Gastroesophageal sphincter (tissue), 4 donors: ENCODE data around the gene PLCB1. TPM values are rescaled to one million over a fixed set of nuclear protein-coding genes. Genes with fewer than 3 reads are reported as not detected.

Source experiments
- ATAC-seq: fragments of 150-250 bp; one replicate; pipeline ENCODE4 v1.9.1; 2016; ENCODE audit warnings: mild to moderate bottlenecking, moderate library complexity
- H3K27ac ChIP-seq, 4 donors: fragments of 200-600 bp; sonication (generic) in 3 of 4; 1 replicate in 3 of 4; 2 replicates in 1 of 4; pipeline ENCODE4 v1.5.1; 2016 to 2019
- H3K27me3 ChIP-seq: fragments of 200-600 bp; sonication (generic); one replicate; pipeline ENCODE4 v1.5.1; 2019
- H3K36me3 ChIP-seq, 2 donors: fragments of 200-600 bp; sonication (generic); one replicate each; pipeline ENCODE4 v1.5.1; 2019; ENCODE audit warnings: control low read depth in 1 of 2
- H3K4me1 ChIP-seq, 3 donors: fragments of 200-600 bp; sonication (generic); 1 replicate in 2 of 3; 2 replicates in 1 of 3; pipeline ENCODE4 v1.5.1; 2016 to 2019; ENCODE audit warnings: control low read depth in 2 of 3
- H3K4me3 ChIP-seq, 2 donors: fragments of 200-600 bp; sonication (generic); one replicate each; pipeline ENCODE4 v1.5.1; 2019; ENCODE audit warnings: mild to moderate bottlenecking in 1 of 2, moderate library complexity in 1 of 2
- H3K9me3 ChIP-seq, 3 donors: fragments of 200-600 bp; sonication (generic); one replicate each; pipeline ENCODE4 v1.5.1; 2017 to 2019; ENCODE audit warnings: control low read depth in 2 of 3
- CTCF ChIP-seq, 4 experiments: fragments of 200-600 bp in 2 of 4; fragments of 450-650 bp in 2 of 4; sonication (generic) in 1 of 4; IDR thresholded peaks; one replicate each; pipeline ENCODE4 v1.5.1; 2017 to 2019; ENCODE audit warnings: antibody characterized with exemption in 4 of 4, mild to moderate bottlenecking in 2 of 4, moderate library complexity in 2 of 4
- EP300 ChIP-seq: sonication (generic); formaldehyde crosslinking; IDR thresholded peaks from one replicate; pipeline ENCODE4 v1.6.1; 2017; ENCODE audit warnings: antibody characterized with exemption, mild to moderate bottlenecking
- POLR2A ChIP-seq, 2 donors: fragments of 450-650 bp; IDR thresholded peaks; one replicate each; pipeline ENCODE4 v1.6.1; 2017; ENCODE audit warnings: antibody characterized with exemption in 2 of 2, mild to moderate bottlenecking in 2 of 2, moderate library complexity in 1 of 2
- POLR2AphosphoS5 ChIP-seq: sonication (generic); formaldehyde crosslinking; IDR thresholded peaks from one replicate; pipeline ENCODE4 v1.6.1; 2017; ENCODE audit warnings: antibody characterized with exemption
- WGBS, 2 donors: methylation state at CpG; one replicate each; pipeline ENCODE4 v1.1.5; 2018; ENCODE audit warnings: low coverage in 1 of 2; 5-methylcytosine and 5-hydroxymethylcytosine counted together
- total RNA-seq, 4 donors: library from RNA; depleted of rRNA; stranded (reverse); fragments of >200 nt; gene quantifications; one replicate each; pipeline ENCODE4 v1.1.0, GENCODE V29; 2016

The PLCB1 gene
- total RNA-seq, 4 donors from 2014 or later, result 60.8 to 104 (median 69.0) TPM

- H3K36me3 ChIP-seq, result no peaks in the 10 kb centered on the region
- ATAC-seq, result peak; percentile 71
- no peak overlapping the region for H3K4me3 ChIP-seq
- peaks cover 0 to 9% (median 4%) of the 10 kb centered on the region in 3 donors for H3K4me1 ChIP-seq
- TF ChIP-seq POLR2AphosphoS5, result peak; percentile 40
- no peak for TF ChIP-seq POLR2A (IDR thresholded peaks at IDR 0.05)
- H3K9me3 ChIP-seq, result no peaks in the 10 kb centered on the region
- H3K27me3 ChIP-seq, result no peaks in the 10 kb centered on the region
- no peak overlapping the region for H3K27ac ChIP-seq
Observed at GRCh38 chr20:8616792-8617191, 484.7 kb downstream of the PLCB1 start.

GRCh38 chr20:8621001-8621400, 488.9 kb downstream of the PLCB1 start:
- ATAC-seq, result no peak
- Histone ChIP-seq H3K9me3 (no peaks in the 10 kb centered on the region), H3K4me3 (no peak overlapping the region), H3K4me1 (peaks cover 0 to 15% (median 4%) of the 10 kb centered on the region in 3 donors), H3K36me3 (no peaks in the 10 kb centered on the region), H3K27me3 (no peaks in the 10 kb centered on the region), H3K27ac (no peak overlapping the region)
- 64 to 91% methylated on average over 3 of the region's 3 CpGs for WGBS, 2 donors
- no peak for TF ChIP-seq EP300
- no peak for TF ChIP-seq POLR2AphosphoS5
- no peak for TF ChIP-seq CTCF (IDR thresholded peaks at IDR 0.05)
- TF ChIP-seq POLR2A (IDR thresholded peaks at IDR 0.05), result no peak

- ATAC-seq, result no peak
- Histone ChIP-seq H3K36me3 (no peaks in the 10 kb centered on the region), H3K27ac (no peak overlapping the region), H3K4me1 (peaks cover 0 to 22% (median 0%) of the 10 kb centered on the region in 3 donors), H3K9me3 (no peaks in the 10 kb centered on the region), H3K27me3 (no peaks in the 10 kb centered on the region), H3K4me3 (no peak overlapping the region)
- WGBS, 2 donors, result 80 to 84% methylated on average over 3 of the region's 3 CpGs
- TF ChIP-seq CTCF (IDR thresholded peaks at IDR 0.05) (no peak), POLR2AphosphoS5 (no peak), POLR2A (IDR thresholded peaks at IDR 0.05) (no peak), EP300 (no peak)
Observed at GRCh38 chr20:8624046-8624445, 492.0 kb downstream of the PLCB1 start.

GRCh38 chr20:8624616-8625015, 492.6 kb downstream of the PLCB1 start:
- H3K4me1 ChIP-seq, result peaks cover 0 to 22% (median 0%) of the 10 kb centered on the region in 3 donors
- no peak for TF ChIP-seq POLR2AphosphoS5
- no peak for TF ChIP-seq CTCF (IDR thresholded peaks at IDR 0.05)
- no peak for TF ChIP-seq EP300
- no peak for TF ChIP-seq POLR2A (IDR thresholded peaks at IDR 0.05)
- no peaks in the 10 kb centered on the region for H3K9me3 ChIP-seq
- H3K27ac ChIP-seq, result no peak overlapping the region
- no peak overlapping the region for H3K4me3 ChIP-seq
- no peak for ATAC-seq
- H3K36me3 ChIP-seq, result no peaks in the 10 kb centered on the region
- H3K27me3 ChIP-seq, result no peaks in the 10 kb centered on the region

- peak overlapping the region; percentile 14 to 19 for H3K4me3 ChIP-seq
- WGBS, 2 donors, result 24 to 57% methylated on average over 4 to 5 of the region's 5 CpGs
- H3K9me3 ChIP-seq, result no peaks in the 10 kb centered on the region
- no peaks in the 10 kb centered on the region for H3K27me3 ChIP-seq
- peak; percentile 22 for ATAC-seq
- TF ChIP-seq EP300, result no peak
- no peak for TF ChIP-seq POLR2A (IDR thresholded peaks at IDR 0.05)
- TF ChIP-seq POLR2AphosphoS5, result no peak
- no peak for TF ChIP-seq CTCF (IDR thresholded peaks at IDR 0.05)
- H3K27ac ChIP-seq, result peak overlapping the region in 3 of 4 donors; percentile 20 to 61 (median 49)
- no peaks in the 10 kb centered on the region for H3K36me3 ChIP-seq
- peaks cover 0 to 31% (median 0%) of the 10 kb centered on the region in 3 donors for H3K4me1 ChIP-seq
Observed at GRCh38 chr20:8627340-8628004, 495.4 kb downstream of the PLCB1 start.
